HepG2 (cell line): ENCODE results near the gene PMEL. TPM values are rescaled to one million over a fixed set of nuclear protein-coding genes. Genes with fewer than 3 reads are reported as not detected.

ENCODE experiments used
- AHDC1 ChIP-seq: sonication (generic); formaldehyde crosslinking; IDR thresholded peaks from 2 replicates; pipeline ENCODE4 v1.5.1; 2020; ENCODE audit warnings: mild to moderate bottlenecking, missing genetic modification reagents, borderline replicate concordance
- FOXA3 ChIP-seq: IDR thresholded peaks from 2 replicates; pipeline ENCODE4 v1.6.1; 2016; ENCODE audit warnings: missing genetic modification reagents, missing compliant biosample characterization
- KDM4B ChIP-seq: sonication (generic); formaldehyde crosslinking; IDR thresholded peaks from 2 replicates; pipeline ENCODE4 v1.4.0; 2020; ENCODE audit warnings: missing genetic modification reagents
- KLF15 ChIP-seq: sonication (generic); formaldehyde crosslinking; IDR thresholded peaks from 2 replicates; pipeline ENCODE4 v1.8.1; 2023; ENCODE audit warnings: borderline replicate concordance, mild to moderate bottlenecking, inconsistent platforms, missing genetic modification reagents, mixed read lengths
- MAFK ChIP-seq, 2 experiments: IDR thresholded peaks in 1 of 2; conservative IDR thresholded peaks in 1 of 2; 2 replicates each; pipeline ENCODE4 v1.6.1; 2011; ENCODE audit warnings: improper control_type of control experiment in 2 of 2, low read length in 2 of 2
- MATR3 ChIP-seq: sonication (generic); formaldehyde crosslinking; IDR thresholded peaks from 2 replicates; pipeline ENCODE4 v1.4.0; 2020; ENCODE audit warnings: missing genetic modification reagents
- PBX3 ChIP-seq: sonication (generic); formaldehyde crosslinking; IDR thresholded peaks from 2 replicates; pipeline ENCODE4 v1.8.1; 2023; ENCODE audit warnings: missing genetic modification reagents, inconsistent platforms, borderline replicate concordance
- PCBP1 ChIP-seq: fragments of 200-400 bp; formaldehyde crosslinking; IDR thresholded peaks from 2 replicates; pipeline ENCODE4 v1.6.1; 2017; ENCODE audit warnings: mild to moderate bottlenecking, low read depth, low read length, borderline replicate concordance
- RARG ChIP-seq: sonication (generic); formaldehyde crosslinking; IDR thresholded peaks from 2 replicates; pipeline ENCODE4 v1.4.0; 2020; ENCODE audit warnings: low read depth, mild to moderate bottlenecking, missing genetic modification reagents
- RFX1 ChIP-seq: fragments of 450-650 bp; IDR thresholded peaks from 2 replicates; pipeline ENCODE4 v1.6.1; 2017
- RFX5 ChIP-seq: IDR thresholded peaks from 2 replicates; pipeline ENCODE4 v1.6.1; 2011; ENCODE audit warnings: low read depth, low read length, improper control_type of control experiment
- TEAD2 ChIP-seq: sonication (generic); formaldehyde crosslinking; IDR thresholded peaks from 2 replicates; pipeline ENCODE4 v1.9.0; 2021; ENCODE audit warnings: missing genetic modification reagents
- ZBTB21 ChIP-seq: sonication (generic); formaldehyde crosslinking; IDR thresholded peaks from 2 replicates; pipeline ENCODE4 v1.4.0; 2020; ENCODE audit warnings: missing genetic modification reagents
- ZKSCAN1 ChIP-seq: fragments of 150-350 bp; IDR thresholded peaks from 2 replicates; pipeline ENCODE4 v1.6.1; 2014; ENCODE audit warnings: low read length
- ZMYM2 ChIP-seq: sonication (generic); formaldehyde crosslinking; IDR thresholded peaks from 2 replicates; pipeline ENCODE4 v1.8.0; 2022; ENCODE audit warnings: mild to moderate bottlenecking, missing genetic modification reagents
- ZNF280D ChIP-seq: sonication (generic); formaldehyde crosslinking; IDR thresholded peaks from 2 replicates; pipeline ENCODE4 v1.5.1; 2020; ENCODE audit warnings: mild to moderate bottlenecking, missing genetic modification reagents
- ZNF34 ChIP-seq: sonication (generic); formaldehyde crosslinking; IDR thresholded peaks from 2 replicates; pipeline ENCODE4 v1.4.0; 2020; ENCODE audit warnings: mild to moderate bottlenecking, missing genetic modification reagents, borderline replicate concordance
- ZNF781 ChIP-seq: sonication (generic); formaldehyde crosslinking; IDR thresholded peaks from 2 replicates; pipeline ENCODE4 v1.5.1; 2020; ENCODE audit warnings: borderline replicate concordance, mild to moderate bottlenecking, missing genetic modification reagents; ENCODE audit errors: not compliant biosample characterization
- polyA plus RNA-seq, 8 experiments: library from polyadenylated mRNA; depleted of rRNA in 3 of 8; stranded (reverse) in 7 of 8; unstranded in 1 of 8; fragments of >200 nt; fragmentation: Illumina TruSeq in 4 of 8; extraction: Trizol in 4 of 8; gene quantifications; 2 replicates each; pipeline versions ENCODE4 v1.2.1 to v1.2.3, GENCODE V29; 2011 to 2016; ENCODE audit warnings: low read depth in 4 of 8, missing spikeins in 1 of 8, mixed read lengths in 1 of 8; ENCODE audit not compliant: insufficient read depth in 1 of 8
- total RNA-seq, 5 experiments: library from RNA; depleted of rRNA; stranded (reverse); fragments of >200 nt; fragmentation: Illumina TruSeq; extraction: Trizol; gene quantifications; 2 replicates each; pipeline ENCODE4 v1.2.3, GENCODE V29; 2016; ENCODE audit warnings: low read depth in 1 of 5
- TF ChIP-seq, protein P1 (sequence below): sonication (generic); formaldehyde crosslinking; IDR thresholded peaks from 2 replicates; pipeline ENCODE4 v1.5.0; 2020; ENCODE audit warnings: missing genetic modification reagents

PMEL gene
- total and polyA plus RNA-seq, 2 of the 13 experiments (the other 11 are each of a cell fraction or from before 2014, with no cell fraction given): 0.49 to 3.3 TPM

GRCh38 chr12:55973599-55974307 lies 7.9 kb upstream of the PMEL start, which contains the start of gene RAB5B (continued):
- TF ChIP-seq AHDC1 (no peak; the same call in 1 of the 2 replicates), ZKSCAN1 (no peak), ZMYM2 (no peak), ZNF280D (CRISPR knock-in tag) (peak; percentile 95), RFX5 (peak; percentile 53; the same call in 1 of the 2 replicates), PBX3 (CRISPR knock-in tag) (peak; percentile 97; the same call in 1 of the 2 replicates), ZNF781 (CRISPR knock-in tag) (peak; percentile 91), KDM4B (CRISPR knock-in tag) (no peak), TEAD2 (no peak), RARG (CRISPR knock-in tag) (no peak), PCBP1 (peak; percentile 72; the same call in 1 of the 2 replicates), ZBTB21 (CRISPR knock-in tag) (no peak), KLF15 (CRISPR knock-in tag) (0 out of 2 replicates have a peak, but pooled peaks have one; percentile 65), MAFK (conservative IDR thresholded peaks at IDR 0.05 in 1 of 2, IDR thresholded peaks at IDR 0.05 in 1 of 2; ENCODE audit: low read length in 2 of 2) (no peak), FOXA3 (peak; percentile 59), MATR3 (CRISPR knock-in tag) (no peak), ZNF34 (CRISPR knock-in tag) (no peak), RFX1 (no peak)
- TF ChIP-seq, protein P1, sequence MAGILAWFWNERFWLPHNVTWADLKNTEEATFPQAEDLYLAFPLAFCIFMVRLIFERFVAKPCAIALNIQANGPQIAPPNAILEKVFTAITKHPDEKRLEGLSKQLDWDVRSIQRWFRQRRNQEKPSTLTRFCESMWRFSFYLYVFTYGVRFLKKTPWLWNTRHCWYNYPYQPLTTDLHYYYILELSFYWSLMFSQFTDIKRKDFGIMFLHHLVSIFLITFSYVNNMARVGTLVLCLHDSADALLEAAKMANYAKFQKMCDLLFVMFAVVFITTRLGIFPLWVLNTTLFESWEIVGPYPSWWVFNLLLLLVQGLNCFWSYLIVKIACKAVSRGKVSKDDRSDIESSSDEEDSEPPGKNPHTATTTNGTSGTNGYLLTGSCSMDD (CRISPR knock-in tag): no peak
